Chondrocyte (in vitro differentiated cells): ENCODE results near the gene ITGA3. TPM values are rescaled to one million over a fixed set of nuclear protein-coding genes. Genes with fewer than 3 reads are reported as not detected.

Experiments
- DNase-seq: peaks from one replicate; pipeline ENCODE4 v3.0.0; 2021; ENCODE audit warnings: mixed read lengths, low spot score
- H3K27ac Mint-ChIP-seq: one replicate; pipeline ENCODE4 v1.8.0; 2021; ENCODE audit warnings: mild to moderate bottlenecking, moderate library complexity, mixed read lengths; ENCODE audit not compliant: unreplicated experiment
- H3K27me3 Mint-ChIP-seq: 2 replicates; pipeline ENCODE4 v1.8.0; 2021; ENCODE audit warnings: low read depth, mixed read lengths
- H3K36me3 Mint-ChIP-seq: 2 replicates; pipeline ENCODE4 v1.8.0; 2021; ENCODE audit warnings: low read depth, mixed read lengths
- H3K4me1 Mint-ChIP-seq: 2 replicates; pipeline ENCODE4 v1.8.0; 2021; ENCODE audit warnings: low read depth, mild to moderate bottlenecking, mixed read lengths
- H3K4me3 Mint-ChIP-seq: one replicate; pipeline ENCODE4 v1.8.0; 2021; ENCODE audit warnings: mild to moderate bottlenecking, moderate library complexity, mixed read lengths; ENCODE audit not compliant: unreplicated experiment
- H3K9me3 Mint-ChIP-seq: 2 replicates; pipeline ENCODE4 v1.8.0; 2021; ENCODE audit warnings: low read depth, mixed read lengths
- CTCF ChIP-seq: fragments of 200-600 bp; sonication (generic); IDR thresholded peaks from 2 replicates; pipeline ENCODE4 v1.5.0; 2021; ENCODE audit warnings: antibody characterized with exemption, mild to moderate bottlenecking, moderate library complexity
- total RNA-seq: library from RNA; stranded (reverse); gene quantifications from 3 replicates; pipeline ENCODE4 v1.2.1, GENCODE V29; 2021

The ITGA3 gene
- total RNA-seq, 1 donor from 2014 or later: 216 TPM

GRCh38 chr17:50018909-50019308 lies 37.0 kb upstream of the ITGA3 start:
- peaks cover 4% of the 10 kb centered on the region for H3K36me3 Mint-ChIP-seq
- TF ChIP-seq CTCF: no peak
- peaks cover 18% of the 10 kb centered on the region for H3K4me1 Mint-ChIP-seq
- peaks cover 9% of the 10 kb centered on the region for H3K9me3 Mint-ChIP-seq
- no peaks in the 10 kb centered on the region for H3K27me3 Mint-ChIP-seq
- no peak overlapping the region for H3K4me3 Mint-ChIP-seq
- peak overlapping the region; percentile 76 for H3K27ac Mint-ChIP-seq
- DNase-seq: no peak

- Mint-ChIP-seq H3K27ac (no peak overlapping the region), H3K36me3 (no peaks in the 10 kb centered on the region), H3K4me3 (no peak overlapping the region), H3K4me1 (peaks cover 18% of the 10 kb centered on the region), H3K27me3 (no peaks in the 10 kb centered on the region), H3K9me3 (no peaks in the 10 kb centered on the region)
- no peak for DNase-seq
- no peak for TF ChIP-seq CTCF
Observed at GRCh38 chr17:50020841-50021599, 34.9 kb upstream of the ITGA3 start.

GRCh38 chr17:50021681-50022370 lies 34.1 kb upstream of the ITGA3 start:
- TF ChIP-seq CTCF: no peak
- Mint-ChIP-seq H3K4me1 (peaks cover 24% of the 10 kb centered on the region), H3K36me3 (no peaks in the 10 kb centered on the region), H3K27ac (no peak overlapping the region), H3K9me3 (no peaks in the 10 kb centered on the region), H3K4me3 (no peak overlapping the region), H3K27me3 (no peaks in the 10 kb centered on the region)
- peak; percentile 30 for DNase-seq

GRCh38 chr17:50022463-50023130 lies 33.3 kb upstream of the ITGA3 start:
- Mint-ChIP-seq H3K9me3 (no peaks in the 10 kb centered on the region), H3K4me3 (no peak overlapping the region), H3K4me1 (peaks cover 29% of the 10 kb centered on the region), H3K27me3 (no peaks in the 10 kb centered on the region), H3K27ac (peak overlapping the region; percentile 97), H3K36me3 (no peaks in the 10 kb centered on the region)
- no peak for DNase-seq
- TF ChIP-seq CTCF: no peak

GRCh38 chr17:50023520-50023919 lies 32.4 kb upstream of the ITGA3 start:
- H3K36me3 Mint-ChIP-seq: no peaks in the 10 kb centered on the region
- no peak overlapping the region for H3K27ac Mint-ChIP-seq
- H3K27me3 Mint-ChIP-seq: no peaks in the 10 kb centered on the region
- H3K4me3 Mint-ChIP-seq: no peak overlapping the region
- peaks cover 39% of the 10 kb centered on the region for H3K4me1 Mint-ChIP-seq
- no peak for DNase-seq
- no peak for TF ChIP-seq CTCF
- H3K9me3 Mint-ChIP-seq: no peaks in the 10 kb centered on the region
